ENCODE measurements around the gene LTBP3.

The LTBP3 gene

DNA sequence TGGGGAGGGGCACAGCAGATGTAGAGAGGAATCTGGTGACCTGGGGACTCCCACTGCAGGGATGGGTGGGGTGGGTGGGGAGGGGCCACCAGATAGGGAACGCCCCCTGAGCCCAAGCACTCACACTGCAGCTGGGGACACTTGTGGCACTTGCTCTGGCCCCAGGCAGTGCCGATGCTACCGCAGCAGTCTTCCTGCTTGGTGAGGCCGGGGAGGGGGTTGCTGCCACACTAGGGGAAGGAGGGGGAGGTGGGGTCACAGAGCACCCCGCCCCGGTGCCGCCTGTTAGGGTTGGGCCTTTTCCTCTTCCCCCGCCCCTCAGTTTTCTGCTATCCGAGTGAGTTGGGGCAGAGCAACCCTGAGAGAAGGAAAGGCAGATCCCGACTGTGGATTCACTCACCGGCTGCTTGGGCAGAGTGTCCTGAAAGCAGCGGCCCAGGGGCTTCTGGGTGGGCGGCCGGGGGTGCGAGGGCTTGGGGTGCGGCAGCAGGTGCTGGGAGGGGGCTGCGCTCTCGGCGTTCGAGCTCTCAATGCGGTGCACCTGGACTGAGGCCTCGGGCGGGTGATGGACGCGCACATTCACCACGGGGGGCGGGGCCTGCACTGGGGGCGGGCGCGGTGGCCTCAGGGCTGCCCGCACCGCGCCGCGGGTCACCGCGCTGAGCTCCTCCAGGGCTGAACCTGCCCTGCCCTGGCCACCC is 4.7 kb downstream of the LTBP3 start:
- DNase-seq = peak; percentile 51 to 84 (median 56)

DNA sequence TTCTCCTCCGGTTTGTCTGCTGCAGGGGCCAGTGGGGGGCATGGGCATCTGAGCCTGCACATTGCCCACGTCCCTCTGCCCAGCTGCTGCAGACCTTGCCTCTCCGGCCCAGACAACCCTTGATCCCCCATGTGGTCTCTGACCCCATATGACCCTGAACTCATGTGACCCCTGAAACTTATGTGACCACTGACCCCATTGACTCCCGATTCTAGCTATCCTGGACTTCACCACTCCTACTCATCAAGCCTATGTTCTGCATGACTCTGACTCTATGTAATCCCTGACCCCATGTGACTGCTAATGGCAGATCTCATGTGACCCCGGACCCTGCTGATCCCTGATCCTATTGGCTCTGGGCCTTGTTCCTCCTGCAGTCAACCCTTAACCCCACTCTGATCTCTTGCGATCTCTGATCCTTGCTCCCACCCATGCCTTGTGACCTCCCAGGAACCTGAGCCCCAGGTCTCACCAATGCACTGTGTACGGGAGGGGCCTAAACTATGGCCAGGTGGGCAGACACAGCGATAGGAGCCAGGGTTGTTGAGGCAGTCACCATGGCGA is 5.7 kb downstream of the LTBP3 start:
- DNase-seq = peak; percentile 63 to 77 (median 75)

GRCh38 chr11:65551572-65552387 is 6.4 kb downstream of the LTBP3 start:
- peak; percentile 37 to 69 (median 46) for DNase-seq

GRCh38 chr11:65549096-65549495 is 9.1 kb downstream of the LTBP3 start:
- peak; percentile 38 to 64 (median 48) for DNase-seq

DNA sequence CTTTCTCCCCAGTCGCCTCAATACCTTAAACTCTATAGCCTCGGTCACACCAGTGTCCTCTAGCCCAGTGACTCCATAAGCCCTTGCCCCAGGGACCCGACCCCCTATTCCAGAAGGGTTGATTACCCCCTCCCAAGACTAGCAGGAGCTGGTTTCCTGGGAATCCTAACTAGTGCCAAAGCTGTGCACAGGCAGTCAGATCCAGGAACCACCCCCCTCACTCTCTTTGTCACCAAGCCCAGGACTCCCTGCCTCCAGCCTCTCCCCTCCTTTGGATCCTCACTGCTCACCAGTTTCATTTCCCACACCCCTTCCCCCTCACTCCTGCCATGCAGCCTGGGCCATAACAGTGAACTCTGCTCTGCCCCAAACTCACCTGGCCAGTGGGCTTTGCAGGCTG is 9.8 kb downstream of the LTBP3 start:
- DNase-seq = no peak

DNA sequence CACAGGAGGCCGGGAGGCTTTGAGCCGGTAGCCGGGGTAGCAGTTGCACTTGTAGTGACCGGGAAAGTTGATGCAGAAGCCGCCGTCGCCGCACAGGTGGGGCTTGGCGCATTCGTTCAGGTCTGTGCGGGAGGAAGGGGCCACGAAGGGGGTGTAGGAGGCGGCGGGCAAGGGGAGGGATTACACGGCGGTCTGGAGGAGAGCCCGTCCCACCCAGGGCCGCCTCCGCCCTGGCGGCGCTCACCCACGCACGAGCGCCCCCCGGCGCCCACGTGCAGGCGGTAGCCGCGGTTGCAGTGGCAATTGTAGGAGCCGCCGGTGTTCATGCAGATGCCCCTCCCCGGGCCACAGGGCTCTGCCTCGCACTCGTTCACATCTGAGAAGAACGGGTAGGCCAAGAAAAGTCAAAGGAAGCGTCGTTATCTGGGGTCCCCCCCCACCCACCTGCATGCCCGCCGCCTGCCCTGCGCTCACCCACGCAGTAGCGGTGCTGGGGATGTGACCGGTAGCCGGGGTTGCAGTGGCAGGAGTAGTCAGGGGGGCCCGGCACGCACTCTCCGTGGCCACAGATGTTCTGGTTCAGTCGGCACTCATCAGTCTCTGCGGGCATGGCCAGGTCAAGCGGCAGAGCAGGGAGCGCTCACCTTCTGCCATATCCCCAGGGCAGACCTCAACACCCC is 10.6 kb downstream of the LTBP3 start:
- no peak for DNase-seq

- DNase-seq = peak; percentile 83 to 95 (median 91)
Observed at GRCh38 chr11:65546217-65546958, 11.8 kb downstream of the LTBP3 start.

GRCh38 chr11:65545853-65546216 is 12.3 kb downstream of the LTBP3 start:
- DNase-seq = no peak

DNA sequence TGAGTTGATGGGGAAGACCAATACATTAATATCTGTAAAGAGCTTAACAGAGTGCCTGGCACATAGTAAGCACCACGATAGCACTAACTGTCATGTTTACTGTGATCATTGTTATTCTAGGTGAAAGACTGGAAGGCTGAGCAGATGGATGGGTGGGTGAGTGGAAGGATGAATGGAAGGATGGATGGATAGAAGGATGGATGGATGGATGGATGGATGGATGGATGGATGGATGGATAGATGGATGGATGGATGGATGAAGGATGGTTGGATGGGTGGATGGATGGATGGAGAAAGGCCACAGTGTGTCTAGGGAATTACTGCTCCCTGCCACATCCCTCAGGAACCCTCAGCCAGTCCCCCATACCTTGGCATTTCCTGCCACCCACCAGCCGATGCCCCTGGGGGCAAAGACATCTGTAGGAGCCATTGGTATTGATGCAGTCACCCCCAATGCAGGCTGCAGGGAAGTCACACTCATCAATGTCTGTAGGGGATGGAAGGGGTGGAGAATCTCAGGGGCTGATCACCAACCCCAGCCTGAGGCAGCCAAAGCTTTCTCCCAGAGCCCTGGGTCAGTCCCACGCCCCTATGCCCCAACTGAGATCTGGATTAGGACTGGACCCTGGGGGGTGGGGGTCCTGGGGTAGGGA is 15.3 kb downstream of the LTBP3 start:
- DNase-seq = no peak

GRCh38 chr11:65541093-65541982 is 16.8 kb downstream of the LTBP3 start:
- DNase-seq = no peak

DNA sequence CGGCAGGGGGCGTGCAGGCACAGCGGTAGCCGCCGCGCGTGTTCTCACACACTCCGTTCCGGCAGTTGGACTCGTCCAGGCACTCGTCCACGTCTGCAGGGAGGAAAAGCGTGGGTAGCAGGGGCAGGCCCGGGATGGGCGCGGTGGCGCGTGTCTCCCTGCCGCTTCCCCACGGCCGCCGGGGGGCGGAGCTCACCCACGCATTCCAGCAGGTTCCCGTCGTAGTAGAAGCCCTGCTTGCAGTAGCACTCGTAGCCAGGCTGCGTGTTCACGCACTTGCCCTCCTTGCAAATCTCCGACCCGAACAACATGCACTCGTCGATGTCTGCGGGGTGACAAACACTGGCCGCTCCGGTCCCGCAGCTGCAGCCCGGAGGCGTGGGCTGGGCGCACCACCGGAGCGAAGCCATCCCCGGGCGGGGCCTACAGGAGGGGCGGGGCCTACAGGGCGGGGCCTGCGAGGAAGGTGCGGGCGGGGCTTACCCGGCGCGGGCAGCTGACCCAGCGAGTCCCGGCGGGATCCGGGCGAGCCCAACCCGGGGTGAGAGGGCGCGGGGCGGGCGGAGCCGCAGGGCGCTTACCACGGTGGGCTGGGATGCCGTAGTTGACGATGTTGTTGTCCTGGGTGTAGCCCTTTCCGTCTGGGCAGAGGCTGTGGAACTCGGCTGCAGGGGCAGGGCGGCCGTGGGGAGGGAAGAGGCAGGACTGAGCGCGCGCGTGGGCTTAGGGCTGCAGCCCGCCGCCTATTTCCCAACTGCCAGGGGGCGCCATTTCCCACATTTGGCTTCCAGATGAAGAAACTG is 17.7 kb downstream of the LTBP3 start:
- peak; percentile 96 to 98 (median 96) for DNase-seq

- DNase-seq = no peak
Observed at GRCh38 chr11:65539744-65540289, 18.3 kb downstream of the LTBP3 start.

DNA sequence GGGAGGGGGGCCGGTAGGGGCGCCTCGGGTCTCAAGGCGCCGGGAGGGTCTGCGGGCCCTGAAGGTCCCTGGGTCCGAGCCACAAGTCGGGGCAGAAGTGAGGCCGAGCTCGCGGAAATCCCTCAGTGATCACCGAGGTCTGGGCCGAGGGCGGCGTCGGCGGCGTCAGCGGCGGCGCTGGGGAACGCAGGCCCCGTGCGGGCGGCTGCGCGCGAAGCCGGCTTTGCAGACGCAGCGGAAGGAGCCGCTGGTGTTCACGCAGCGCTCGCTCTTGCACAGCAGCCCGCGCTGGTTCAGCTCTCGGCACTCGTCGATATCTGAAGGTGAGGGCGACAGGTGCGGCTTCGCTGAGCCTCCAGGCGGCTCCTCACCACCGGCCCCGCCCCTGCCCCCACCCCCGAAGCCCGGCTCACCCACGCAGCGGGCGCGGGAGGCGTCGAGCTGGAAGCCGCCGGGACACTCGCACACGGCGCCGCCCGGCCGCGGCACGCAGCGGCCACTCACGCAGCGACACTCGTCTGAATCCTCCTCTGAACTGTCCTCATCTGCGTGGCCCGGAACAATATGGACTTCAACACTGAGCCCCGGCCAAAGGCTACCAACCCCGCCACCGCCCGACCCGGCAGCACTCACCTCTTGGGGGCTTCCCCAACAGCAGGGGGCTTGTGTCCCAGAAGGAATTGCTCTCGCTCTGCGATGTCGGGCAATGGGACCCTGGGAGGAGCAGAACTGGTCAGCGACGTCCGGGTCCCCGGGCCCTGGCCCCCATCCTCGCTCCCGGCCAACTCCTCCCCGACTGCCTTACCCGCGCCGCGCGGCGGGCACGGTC is 19.0 kb downstream of the LTBP3 start:
- DNase-seq = no peak

DNA sequence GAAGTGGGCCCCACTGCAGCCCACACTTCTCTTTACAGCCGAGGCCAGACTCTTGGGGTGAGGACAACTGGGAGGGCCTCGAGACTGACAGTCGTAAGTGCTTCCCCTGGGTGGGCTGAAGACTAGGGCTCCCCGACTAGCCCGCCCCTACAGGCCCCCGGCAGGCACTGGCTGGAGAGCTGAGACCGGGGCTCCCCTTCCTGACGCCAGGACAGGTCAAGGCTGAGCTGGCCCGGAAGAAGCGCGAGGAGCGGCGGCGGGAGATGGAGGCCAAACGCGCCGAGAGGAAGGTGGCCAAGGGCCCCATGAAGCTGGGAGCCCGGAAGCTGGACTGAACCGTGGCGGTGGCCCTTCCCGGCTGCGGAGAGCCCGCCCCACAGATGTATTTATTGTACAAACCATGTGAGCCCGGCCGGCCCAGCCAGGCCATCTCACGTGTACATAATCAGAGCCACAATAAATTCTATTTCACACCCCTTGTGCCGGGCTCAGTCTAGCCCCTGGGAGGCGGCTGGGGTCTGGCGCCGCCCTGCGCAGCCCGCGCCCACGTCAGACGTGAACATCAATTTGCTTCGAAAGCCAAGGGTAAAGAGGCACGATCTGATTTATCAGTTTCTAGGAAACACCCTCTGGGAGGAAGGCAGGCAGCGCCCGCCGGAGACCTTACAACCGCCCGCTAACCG is 19.8 kb downstream of the LTBP3 start:
- no peak for DNase-seq

GRCh38 chr11:65537620-65538231 is 20.4 kb downstream of the LTBP3 start:
- DNase-seq = no peak

DNA sequence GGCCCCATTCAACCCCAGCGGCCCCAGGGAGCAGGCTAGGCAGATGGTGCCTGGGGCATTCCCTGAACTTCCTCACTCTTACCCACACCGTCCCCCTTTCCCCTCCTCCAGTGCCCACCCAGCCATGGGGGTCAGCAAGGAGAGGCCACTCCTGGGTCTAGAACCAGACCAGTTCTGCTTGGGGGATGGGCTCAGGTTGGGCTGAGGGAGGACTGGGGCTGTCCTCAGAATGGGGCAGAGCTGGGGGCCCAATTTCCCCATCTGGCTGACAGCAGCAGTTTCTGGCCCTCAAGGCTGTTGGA is 20.9 kb downstream of the LTBP3 start:
- no peak for DNase-seq

GRCh38 chr11:65536412-65537295 is 21.5 kb downstream of the LTBP3 start:
- no peak for DNase-seq

Data from suppressor macrophage treated with lipopolysaccharide for 1 hour (primary cell).